ENCODE data around the gene SLC48A1.

GRCh38 chr12:47734725-47735480 is 38.1 kb upstream of the SLC48A1 start:
- no peak for TF ChIP-seq FOXK2 (IDR thresholded peaks at IDR 0.05)
- no peak for TF ChIP-seq HDGF (IDR thresholded peaks at IDR 0.05; ENCODE audit: borderline replicate concordance)
- no peak for TF ChIP-seq FOXM1 (IDR thresholded peaks at IDR 0.05; ENCODE audit: borderline replicate concordance)
- no peak for TF ChIP-seq FOXA1 (IDR thresholded peaks at IDR 0.05)

Data from HEK293T (cell line).